ENCODE measurements around the gene PRKAG2. TPM values are rescaled to one million over a fixed set of nuclear protein-coding genes. Genes with fewer than 3 reads are reported as not detected.

The PRKAG2 gene
- polyA plus RNA-seq, 4 donors, result 24.9 to 44.4 (median 28.2) TPM

DNA sequence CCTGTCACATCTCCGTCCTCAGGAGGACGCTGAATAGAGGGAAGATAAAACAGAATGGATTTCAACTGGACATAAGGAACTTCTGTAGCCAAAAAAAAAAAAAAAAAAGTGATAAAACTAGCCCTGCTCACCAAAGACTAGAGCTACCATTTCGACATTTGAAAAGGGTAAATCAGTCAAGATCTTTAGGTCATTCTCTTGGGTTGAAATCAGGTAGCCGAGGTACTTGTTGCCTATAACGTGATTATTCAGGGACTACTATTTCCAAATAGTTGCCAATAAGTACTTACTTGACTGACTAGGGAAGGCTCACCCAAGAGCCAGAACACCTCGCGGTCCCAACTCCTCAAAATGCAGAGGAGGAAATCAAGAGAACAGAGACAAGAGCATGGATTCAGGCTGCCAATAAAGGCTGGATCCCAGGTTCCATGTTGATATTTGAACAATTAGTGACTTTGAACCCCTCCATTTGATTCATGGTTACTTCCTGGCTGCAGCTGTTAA, 359.3 kb downstream of the PRKAG2 start:
- no peak for DNase-seq (ENCODE audit: low read depth in 4 of 4, low spot score in 2 of 4)

DNA sequence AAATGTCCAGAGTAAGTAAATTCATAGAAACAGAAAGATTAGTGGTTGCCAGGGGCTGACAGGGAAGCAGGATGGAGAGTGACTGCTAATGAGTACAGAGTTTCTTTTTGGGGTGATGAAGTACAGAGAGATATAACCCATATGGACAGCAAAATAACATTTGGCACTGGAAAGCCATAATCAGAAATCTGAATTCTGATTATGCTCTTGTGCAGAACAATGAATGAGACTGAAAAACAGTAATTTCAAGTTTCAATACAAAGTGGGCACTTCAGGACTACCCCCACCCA, 361.7 kb downstream of the PRKAG2 start:
- DNase-seq (ENCODE audit: low read depth in 4 of 4, low spot score in 2 of 4), result no peak

DNA sequence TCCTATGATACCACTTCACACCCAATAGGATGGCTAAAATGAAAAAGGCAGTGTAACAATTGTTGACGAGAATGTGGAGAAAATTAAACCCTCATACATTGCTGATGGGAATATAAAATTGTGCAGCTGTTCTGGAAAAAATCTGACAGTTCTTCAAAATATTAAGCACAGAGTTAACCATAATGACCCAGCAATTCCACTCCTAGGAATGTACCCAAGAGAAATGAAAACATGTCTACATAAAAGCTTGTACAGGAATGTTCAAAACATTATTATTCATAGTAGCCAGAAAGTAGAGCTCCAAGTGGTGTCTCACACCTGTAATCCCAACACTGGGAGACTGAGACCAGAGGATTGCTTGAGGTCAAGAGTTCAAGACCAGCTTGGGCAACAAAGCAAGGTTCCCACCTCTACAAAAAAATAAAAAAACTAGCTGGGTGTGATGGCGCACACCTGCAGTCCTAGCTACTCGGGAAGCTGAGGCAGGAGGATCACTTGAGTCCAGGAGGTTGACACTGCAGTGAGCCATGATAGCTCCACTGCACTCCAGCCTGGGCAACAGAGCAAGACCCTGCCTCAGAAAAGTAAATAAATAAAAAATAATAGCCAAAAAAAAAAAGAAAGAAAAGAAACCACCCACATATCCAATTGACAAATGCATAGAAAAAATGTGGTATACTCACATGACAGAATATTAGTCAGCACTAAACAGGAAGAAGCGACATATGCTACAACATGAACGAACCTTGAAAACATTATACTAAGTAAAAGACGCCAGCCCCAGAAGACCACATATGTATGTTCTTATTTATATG, 362.2 kb downstream of the PRKAG2 start:
- DNase-seq (ENCODE audit: low read depth in 4 of 4, low spot score in 2 of 4), result no peak

DNA sequence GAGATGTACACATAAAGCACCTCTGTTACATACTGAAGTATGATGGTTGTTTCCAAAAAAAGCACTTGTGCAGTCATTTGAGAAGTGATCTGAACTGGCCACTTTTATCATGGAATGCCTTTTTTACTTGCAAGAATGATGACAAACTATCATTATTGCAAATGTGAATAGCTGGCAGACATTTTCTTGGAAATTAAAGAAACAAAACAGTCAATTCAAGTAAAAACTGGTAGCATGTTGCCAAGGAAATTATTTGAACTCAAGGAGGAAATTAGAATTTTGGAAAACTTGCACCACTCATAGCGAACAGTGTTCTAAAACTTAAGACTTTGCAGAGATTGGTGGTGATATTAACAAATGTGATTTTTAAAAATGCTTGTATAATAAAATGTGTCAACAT, 363.8 kb downstream of the PRKAG2 start:
- DNase-seq (ENCODE audit: low read depth in 4 of 4, low spot score in 2 of 4), result no peak

DNA sequence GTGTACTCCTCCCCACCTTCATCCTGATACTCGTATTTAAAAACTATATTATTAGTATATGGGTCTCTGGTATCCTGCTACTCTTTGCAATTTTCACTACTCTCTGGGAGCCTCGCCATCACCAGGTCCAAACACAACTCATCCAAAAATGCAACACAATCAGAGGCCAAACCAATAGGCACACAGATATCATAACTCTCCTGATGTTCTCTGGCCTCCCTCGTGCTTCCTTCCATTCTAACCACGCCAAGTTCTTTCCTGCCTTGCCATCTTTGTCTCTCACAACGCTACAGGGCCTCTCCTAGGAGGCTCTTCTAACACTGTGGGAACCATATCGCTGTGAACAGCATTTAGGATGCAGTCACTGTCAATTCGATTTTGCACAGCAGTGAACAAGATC, 364.6 kb downstream of the PRKAG2 start:
- DNase-seq (ENCODE audit: low read depth in 4 of 4, low spot score in 2 of 4), result no peak

DNA sequence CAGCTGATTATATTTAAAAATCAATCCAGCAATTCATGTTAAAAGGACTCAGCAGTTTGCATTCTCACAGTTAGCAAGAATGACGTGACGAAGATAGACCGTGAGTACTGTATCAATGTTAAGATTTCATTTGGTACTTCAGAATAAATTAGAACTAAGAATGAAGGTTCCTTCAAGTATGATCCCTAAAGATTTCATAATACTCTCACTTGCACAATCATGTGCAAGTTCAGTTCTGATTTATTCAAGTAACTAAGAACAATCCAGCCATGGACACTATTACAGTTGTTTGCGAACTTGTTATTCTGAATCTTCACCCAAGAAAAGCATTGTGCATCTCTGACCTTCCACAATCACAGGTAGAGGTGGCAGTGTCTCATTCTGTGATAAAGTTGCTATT, 365.0 kb downstream of the PRKAG2 start:
- no peak for DNase-seq (ENCODE audit: low read depth in 4 of 4, low spot score in 2 of 4)

DNA sequence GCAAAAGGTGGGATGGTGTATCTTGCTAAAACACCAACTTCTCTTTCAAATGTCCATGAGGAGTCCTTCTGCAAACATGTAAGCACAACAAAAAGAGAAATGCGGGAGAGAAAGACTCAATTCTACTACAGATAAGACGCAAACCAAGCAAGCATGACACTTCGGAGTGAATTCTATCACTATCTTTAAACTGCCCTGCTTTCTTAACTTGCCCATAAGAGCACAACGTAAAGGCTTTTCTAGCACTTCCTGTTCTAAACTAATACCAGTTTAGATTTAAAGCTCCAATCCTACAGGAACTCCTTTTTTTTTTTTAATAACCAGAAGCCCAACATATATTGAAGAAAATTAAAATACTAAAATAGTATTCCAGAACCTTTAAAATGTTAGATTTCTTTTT, 365.6 kb downstream of the PRKAG2 start:
- DNase-seq (ENCODE audit: low read depth in 4 of 4, low spot score in 2 of 4), result no peak

DNA sequence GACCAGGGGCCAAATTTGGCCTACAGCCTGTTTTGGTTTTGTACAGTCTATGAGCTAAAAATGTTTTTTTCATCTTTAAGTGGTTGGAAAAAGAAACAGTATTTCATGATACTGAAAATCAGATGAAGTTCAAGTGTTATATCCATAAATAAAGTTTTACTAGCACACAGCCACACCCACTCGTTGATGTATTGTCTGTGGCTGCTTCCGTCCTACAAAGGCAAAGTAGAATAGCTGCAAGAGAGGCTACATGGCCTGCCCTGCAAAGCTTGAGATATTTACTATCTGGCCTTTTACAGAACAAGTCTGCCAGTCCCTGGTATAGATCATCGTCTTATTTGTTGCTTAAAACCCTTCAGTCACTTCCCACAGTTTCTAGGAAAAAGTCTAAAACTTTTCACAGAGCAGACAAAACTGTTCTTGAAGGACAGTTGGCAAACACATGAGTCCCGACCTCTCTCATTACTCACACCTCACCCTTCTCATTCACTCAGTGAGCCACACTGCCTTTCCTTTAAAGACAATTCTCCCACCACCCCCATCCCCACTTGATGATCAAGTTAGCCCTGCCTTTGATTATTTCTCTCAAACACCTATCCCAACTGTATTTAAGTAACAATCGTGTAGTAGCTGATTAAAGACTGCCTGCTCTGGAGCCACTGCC, 367.1 kb downstream of the PRKAG2 start:
- DNase-seq (ENCODE audit: low read depth in 4 of 4, low spot score in 2 of 4), result no peak

DNA sequence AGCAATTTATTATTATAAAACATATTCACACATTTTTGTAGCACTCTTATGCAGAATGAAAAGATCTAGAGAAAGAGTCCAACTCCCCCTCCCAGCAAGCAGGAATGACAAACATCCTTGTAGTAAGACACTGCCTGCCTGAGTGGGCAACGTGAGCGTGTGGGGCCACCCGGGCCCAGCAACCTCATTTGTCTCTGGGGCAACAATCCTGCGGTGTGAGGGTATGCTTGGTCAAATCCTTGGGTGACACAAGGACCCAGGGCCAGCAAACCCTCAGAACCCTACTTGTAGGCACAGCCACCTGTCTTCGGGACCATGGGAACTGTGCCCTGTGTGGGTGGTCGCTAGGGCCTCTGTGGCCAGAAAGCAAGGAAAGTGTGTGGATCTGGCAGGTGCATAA, 367.9 kb downstream of the PRKAG2 start:
- DNase-seq (ENCODE audit: low read depth in 4 of 4, low spot score in 2 of 4), result no peak

DNA sequence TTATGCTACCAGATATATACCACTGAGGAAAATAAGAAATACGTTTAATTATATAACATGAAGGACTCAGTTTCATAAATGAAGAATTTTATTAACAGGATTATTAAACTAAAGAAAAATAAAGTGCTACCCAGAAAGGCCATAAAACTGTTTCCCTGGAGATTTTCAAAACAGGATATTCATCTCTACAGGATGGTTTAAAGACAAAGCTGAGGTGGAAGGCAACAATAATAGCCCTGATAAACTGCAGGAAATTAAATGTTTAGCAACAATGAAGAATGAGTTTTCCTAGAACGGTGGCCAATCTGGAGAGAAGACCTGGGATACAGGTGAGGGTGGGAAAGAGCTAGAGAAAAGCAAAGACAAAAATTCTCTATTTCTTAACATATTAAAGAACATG, 369.1 kb downstream of the PRKAG2 start:
- no peak for DNase-seq (ENCODE audit: low read depth in 4 of 4, low spot score in 2 of 4)

DNA sequence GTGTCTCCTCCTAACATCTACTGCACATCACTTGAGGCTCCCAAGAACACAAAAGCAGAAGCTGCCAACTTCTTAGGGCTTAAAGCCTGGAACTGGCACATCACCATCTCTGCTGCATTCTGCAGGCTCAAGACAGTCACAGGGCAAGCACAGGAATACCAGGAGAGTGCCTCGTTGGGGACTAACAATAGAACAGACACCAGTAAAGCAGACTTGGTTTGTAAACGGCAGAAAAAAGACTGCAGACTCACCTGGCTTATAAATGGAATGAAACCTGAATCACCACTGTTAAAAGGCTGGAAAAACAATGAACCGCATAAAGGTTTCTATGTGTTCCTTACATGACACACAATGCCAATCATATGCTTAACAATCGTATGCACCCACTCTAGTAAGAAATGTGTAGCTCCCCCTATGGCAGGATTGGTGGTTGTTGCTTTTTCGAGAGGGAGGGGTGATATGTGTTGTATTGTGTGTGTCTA, 370.0 kb downstream of the PRKAG2 start:
- DNase-seq (ENCODE audit: low read depth in 4 of 4, low spot score in 2 of 4), result no peak

Other genes with a start within 250 kb of the PRKAG2 start
- not detected for gene GALNTL5, start 79.3 kb upstream of the PRKAG2 start, polyA plus RNA-seq (ENCODE audit: insufficient read length in 4 of 4)
- gene GALNT11, start 148.6 kb upstream of the PRKAG2 start, polyA plus RNA-seq (ENCODE audit: insufficient read length in 4 of 4), result 100 to 1,000 TPM; 102 to 119 (median 111) TPM

Measured in left renal cortex interstitium (tissue), 4 donors.